GM23338 (cell line): ENCODE results near the gene KCNAB1. TPM values are rescaled to one million over a fixed set of nuclear protein-coding genes. Genes with fewer than 3 reads are reported as not detected.

ENCODE experiments used
- ATAC-seq: fragments of 200-7000 bp; cut with Tn5 transposase; 3 replicates; pipeline ENCODE4 v1.9.1; 2020
- DNase-seq: peaks from one replicate; pipeline ENCODE4 v3.0.0-alpha.2; 2015; ENCODE audit warnings: low spot score
- H2AFZ ChIP-seq: fragments of 200-600 bp; sonication (generic); 2 replicates; pipeline ENCODE4 v1.8.0; 2016; ENCODE audit warnings: antibody characterized with exemption, mild to moderate bottlenecking, moderate library complexity
- H3F3A ChIP-seq: fragments of 200-600 bp; sonication (generic); replicated peaks from 2 replicates; pipeline ENCODE4 v1.8.0; 2017; ENCODE audit warnings: antibody characterized with exemption, mixed run types, low read depth
- H3K27ac ChIP-seq: fragments of 200-600 bp; sonication (generic); 2 replicates; pipeline ENCODE4 v1.6.1; 2016; ENCODE audit warnings: low read depth
- H3K27me3 ChIP-seq: fragments of 200-600 bp; sonication (generic); 2 replicates; pipeline ENCODE4 v1.8.0; 2016; ENCODE audit warnings: mild to moderate bottlenecking, mixed run types, moderate library complexity; ENCODE audit not compliant: insufficient read depth
- H3K36me3 ChIP-seq: fragments of 200-600 bp; sonication (generic); 2 replicates; pipeline ENCODE4 v1.8.0; 2016; ENCODE audit warnings: mild to moderate bottlenecking; ENCODE audit not compliant: insufficient read depth
- H3K4me1 ChIP-seq: fragments of 200-600 bp; sonication (generic); 2 replicates; pipeline ENCODE4 v1.8.0; 2016; ENCODE audit warnings: mild to moderate bottlenecking, moderate library complexity; ENCODE audit not compliant: insufficient read depth
- H3K4me2 ChIP-seq: fragments of 200-600 bp; sonication (generic); 2 replicates; pipeline ENCODE4 v1.7.1; 2017; ENCODE audit warnings: mixed run types
- H3K4me3 ChIP-seq: fragments of 200-600 bp; sonication (generic); 2 replicates; pipeline ENCODE4 v1.6.1; 2016; ENCODE audit warnings: mixed run types
- H3K79me2 ChIP-seq: fragments of 200-600 bp; sonication (generic); replicated peaks from 2 replicates; pipeline ENCODE4 v1.8.0; 2017; ENCODE audit warnings: mild to moderate bottlenecking; ENCODE audit not compliant: insufficient read depth
- H3K9me2 ChIP-seq: fragments of 200-600 bp; sonication (generic); 2 replicates; pipeline ENCODE4 v1.8.0; 2017; ENCODE audit not compliant: insufficient read depth
- H4K20me1 ChIP-seq: fragments of 200-600 bp; sonication (generic); replicated peaks from 2 replicates; pipeline ENCODE4 v1.8.0; 2017; ENCODE audit warnings: mild to moderate bottlenecking; ENCODE audit not compliant: insufficient read depth
- H3K27ac Mint-ChIP-seq: 2 replicates; pipeline ENCODE4 v1.8.0; 2020; ENCODE audit warnings: inconsistent platforms, mild to moderate bottlenecking, moderate library complexity, mixed read lengths
- H3K27me3 Mint-ChIP-seq: 3 replicates; pipeline ENCODE4 v1.8.0; 2022; ENCODE audit warnings: low read depth, mild to moderate bottlenecking, moderate library complexity, mixed read lengths, inconsistent platforms; ENCODE audit not compliant: insufficient read depth, poor library complexity
- H3K36me3 Mint-ChIP-seq: 3 replicates; pipeline ENCODE4 v1.8.0; 2021; ENCODE audit warnings: low read depth, mild to moderate bottlenecking, inconsistent platforms, moderate library complexity, mixed read lengths
- H3K4me1 Mint-ChIP-seq: 3 replicates; pipeline ENCODE4 v1.8.0; 2020; ENCODE audit warnings: mild to moderate bottlenecking, inconsistent platforms, mixed read lengths
- H3K4me3 Mint-ChIP-seq: 3 replicates; pipeline ENCODE4 v1.8.0; 2021; ENCODE audit warnings: moderate library complexity, mild to moderate bottlenecking, inconsistent platforms, mixed read lengths
- H3K9me3 Mint-ChIP-seq: 3 replicates; pipeline ENCODE4 v1.8.0; 2020; ENCODE audit warnings: moderate library complexity, mild to moderate bottlenecking, inconsistent platforms, mixed read lengths
- CREB1 ChIP-seq: fragments of 250-450 bp; sonication (Bioruptor Pico); IDR thresholded peaks from 2 replicates; pipeline ENCODE4 v1.5.0; 2020; ENCODE audit warnings: low read depth, mild to moderate bottlenecking, moderate library complexity
- EZH2 ChIP-seq: fragments of 200-600 bp; sonication (generic); IDR thresholded peaks from one replicate; pipeline ENCODE4 v1.8.0; 2017; ENCODE audit warnings: antibody characterized with exemption, mild to moderate bottlenecking, low read depth; ENCODE audit not compliant: unreplicated experiment
- EZH2phosphoT487 ChIP-seq: fragments of 200-600 bp; sonication (generic); IDR thresholded peaks from one replicate; pipeline ENCODE4 v1.8.1; 2018; ENCODE audit warnings: antibody characterized with exemption; ENCODE audit not compliant: unreplicated experiment
- JUNB ChIP-seq: IDR thresholded peaks from one replicate; pipeline ENCODE4 v1.6.1; 2016; ENCODE audit warnings: antibody characterized with exemption; ENCODE audit not compliant: unreplicated experiment
- NANOG ChIP-seq: IDR thresholded peaks from 2 replicates; pipeline ENCODE4 v1.6.1; 2016; ENCODE audit warnings: antibody characterized with exemption, borderline replicate concordance
- POLR2AphosphoS5 ChIP-seq: IDR thresholded peaks from 2 replicates; pipeline ENCODE4 v1.6.1; 2016; ENCODE audit warnings: antibody characterized with exemption, low read depth
- STAT1 ChIP-seq: IDR thresholded peaks from one replicate; pipeline ENCODE4 v1.6.1; 2016; ENCODE audit warnings: antibody characterized with exemption; ENCODE audit not compliant: unreplicated experiment
- ZNF114 ChIP-seq: fragments of 250-450 bp; sonication (Bioruptor Pico); IDR thresholded peaks from 2 replicates; pipeline ENCODE4 v1.5.0; 2020; ENCODE audit warnings: mild to moderate bottlenecking, moderate library complexity
- ZNF331 ChIP-seq: fragments of 250-450 bp; sonication (Bioruptor Pico); IDR thresholded peaks from 2 replicates; pipeline ENCODE4 v1.5.0; 2020; ENCODE audit warnings: low read depth, mild to moderate bottlenecking, moderate library complexity
- polyA plus RNA-seq: library from polyadenylated mRNA; unstranded; fragments of >200 nt; fragmentation: Nextera tagmentation; extraction: Ambion mirVana; gene quantifications from 2 replicates; pipeline ENCODE4 v1.2.1, GENCODE V29; 2016
- total RNA-seq: library from RNA; depleted of rRNA; stranded (reverse); fragments of >200 nt; shearing (Covaris generic); gene quantifications from 2 replicates; pipeline ENCODE4 v1.2.3, GENCODE V29; 2014
- TF ChIP-seq, protein P1 (sequence below), 2 experiments: fragments of 200-600 bp in 1 of 2; sonication (generic) in 1 of 2; conservative IDR thresholded peaks; 2 replicates each; pipeline versions ENCODE4 v1.5.1 to v1.6.1; 2016 to 2017; ENCODE audit warnings: antibody characterized with exemption in 2 of 2, low read depth in 2 of 2, mild to moderate bottlenecking in 2 of 2, moderate library complexity in 1 of 2
- TF ChIP-seq, protein P2 (sequence below): fragments of 250-450 bp; sonication (Bioruptor Pico); IDR thresholded peaks from 2 replicates; pipeline ENCODE4 v1.5.0; 2020; ENCODE audit warnings: mild to moderate bottlenecking, moderate library complexity
- TF ChIP-seq, protein P3 (sequence below): IDR thresholded peaks from 2 replicates; pipeline ENCODE4 v1.6.1; 2016; ENCODE audit warnings: antibody characterized with exemption
- TF ChIP-seq, protein P4 (sequence below): IDR thresholded peaks from one replicate; pipeline ENCODE4 v1.6.1; 2018; ENCODE audit warnings: antibody characterized with exemption; ENCODE audit not compliant: unreplicated experiment

The KCNAB1 gene
- total and polyA plus RNA-seq, 2 experiments from 2014 or later, result 0.69 to 2.6 TPM

DNA sequence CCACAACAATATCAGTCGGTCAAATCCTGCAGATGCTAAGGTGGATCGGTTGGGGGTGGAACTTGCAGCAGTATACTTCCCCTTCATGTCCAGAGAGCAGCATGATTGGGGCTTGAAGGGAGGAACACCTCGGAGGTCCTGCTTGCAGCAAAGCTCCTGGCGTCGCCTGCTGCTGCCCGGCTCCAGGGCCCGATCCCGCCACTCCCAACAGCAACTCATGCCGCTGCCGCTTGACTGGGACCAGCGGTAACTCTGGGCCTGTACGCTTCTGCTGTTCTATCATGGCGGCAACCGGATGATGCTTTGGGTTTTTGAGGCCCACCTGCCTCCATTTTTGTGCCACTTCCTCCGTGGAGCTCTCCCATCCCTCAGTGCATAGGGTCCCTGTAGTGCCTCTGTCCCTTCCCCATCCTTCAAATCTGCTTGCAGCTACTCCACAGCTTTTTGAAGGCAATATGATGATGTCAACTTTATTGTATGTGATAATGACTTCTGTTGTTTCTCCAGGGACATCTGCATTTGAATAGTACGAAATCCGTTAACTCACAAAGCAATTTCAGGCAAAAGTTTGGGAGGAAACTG is 56.3 kb downstream of the KCNAB1 start:
- H3K27me3 Mint-ChIP-seq, result peaks cover 2% of the 10 kb centered on the region
- no peak overlapping the region for H3K4me3 Mint-ChIP-seq
- Histone ChIP-seq H3K27me3 (no peaks in the 10 kb centered on the region), H3K36me3 (no peaks in the 10 kb centered on the region), H3K4me1 (no peaks in the 10 kb centered on the region), H2AFZ (no peak overlapping the region), H3K27ac (no peak overlapping the region), H4K20me1 (no peaks in the 10 kb centered on the region), H3K79me2 (no peaks in the 10 kb centered on the region), H3K4me3 (no peak overlapping the region), H3K4me2 (no peak overlapping the region), H3K9me2 (no peaks in the 10 kb centered on the region; the same call in 1 of the 2 replicates), H3F3A (no peaks in the 10 kb centered on the region)
- no peak overlapping the region for H3K27ac Mint-ChIP-seq
- H3K9me3 Mint-ChIP-seq, result no peaks in the 10 kb centered on the region
- no peaks in the 10 kb centered on the region for H3K36me3 Mint-ChIP-seq
- ATAC-seq (no peak), DNase-seq (no peak)
- TF ChIP-seq EZH2phosphoT487, result no peak
- TF ChIP-seq EZH2, result no peak
- no peak for TF ChIP-seq NANOG
- TF ChIP-seq STAT1, result no peak
- no peak for TF ChIP-seq POLR2AphosphoS5
- TF ChIP-seq, protein P1, sequence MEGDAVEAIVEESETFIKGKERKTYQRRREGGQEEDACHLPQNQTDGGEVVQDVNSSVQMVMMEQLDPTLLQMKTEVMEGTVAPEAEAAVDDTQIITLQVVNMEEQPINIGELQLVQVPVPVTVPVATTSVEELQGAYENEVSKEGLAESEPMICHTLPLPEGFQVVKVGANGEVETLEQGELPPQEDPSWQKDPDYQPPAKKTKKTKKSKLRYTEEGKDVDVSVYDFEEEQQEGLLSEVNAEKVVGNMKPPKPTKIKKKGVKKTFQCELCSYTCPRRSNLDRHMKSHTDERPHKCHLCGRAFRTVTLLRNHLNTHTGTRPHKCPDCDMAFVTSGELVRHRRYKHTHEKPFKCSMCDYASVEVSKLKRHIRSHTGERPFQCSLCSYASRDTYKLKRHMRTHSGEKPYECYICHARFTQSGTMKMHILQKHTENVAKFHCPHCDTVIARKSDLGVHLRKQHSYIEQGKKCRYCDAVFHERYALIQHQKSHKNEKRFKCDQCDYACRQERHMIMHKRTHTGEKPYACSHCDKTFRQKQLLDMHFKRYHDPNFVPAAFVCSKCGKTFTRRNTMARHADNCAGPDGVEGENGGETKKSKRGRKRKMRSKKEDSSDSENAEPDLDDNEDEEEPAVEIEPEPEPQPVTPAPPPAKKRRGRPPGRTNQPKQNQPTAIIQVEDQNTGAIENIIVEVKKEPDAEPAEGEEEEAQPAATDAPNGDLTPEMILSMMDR (conservative IDR thresholded peaks at IDR 0.05; ENCODE audit: low read depth in 2 of 2), result no peak
- TF ChIP-seq, protein P2, sequence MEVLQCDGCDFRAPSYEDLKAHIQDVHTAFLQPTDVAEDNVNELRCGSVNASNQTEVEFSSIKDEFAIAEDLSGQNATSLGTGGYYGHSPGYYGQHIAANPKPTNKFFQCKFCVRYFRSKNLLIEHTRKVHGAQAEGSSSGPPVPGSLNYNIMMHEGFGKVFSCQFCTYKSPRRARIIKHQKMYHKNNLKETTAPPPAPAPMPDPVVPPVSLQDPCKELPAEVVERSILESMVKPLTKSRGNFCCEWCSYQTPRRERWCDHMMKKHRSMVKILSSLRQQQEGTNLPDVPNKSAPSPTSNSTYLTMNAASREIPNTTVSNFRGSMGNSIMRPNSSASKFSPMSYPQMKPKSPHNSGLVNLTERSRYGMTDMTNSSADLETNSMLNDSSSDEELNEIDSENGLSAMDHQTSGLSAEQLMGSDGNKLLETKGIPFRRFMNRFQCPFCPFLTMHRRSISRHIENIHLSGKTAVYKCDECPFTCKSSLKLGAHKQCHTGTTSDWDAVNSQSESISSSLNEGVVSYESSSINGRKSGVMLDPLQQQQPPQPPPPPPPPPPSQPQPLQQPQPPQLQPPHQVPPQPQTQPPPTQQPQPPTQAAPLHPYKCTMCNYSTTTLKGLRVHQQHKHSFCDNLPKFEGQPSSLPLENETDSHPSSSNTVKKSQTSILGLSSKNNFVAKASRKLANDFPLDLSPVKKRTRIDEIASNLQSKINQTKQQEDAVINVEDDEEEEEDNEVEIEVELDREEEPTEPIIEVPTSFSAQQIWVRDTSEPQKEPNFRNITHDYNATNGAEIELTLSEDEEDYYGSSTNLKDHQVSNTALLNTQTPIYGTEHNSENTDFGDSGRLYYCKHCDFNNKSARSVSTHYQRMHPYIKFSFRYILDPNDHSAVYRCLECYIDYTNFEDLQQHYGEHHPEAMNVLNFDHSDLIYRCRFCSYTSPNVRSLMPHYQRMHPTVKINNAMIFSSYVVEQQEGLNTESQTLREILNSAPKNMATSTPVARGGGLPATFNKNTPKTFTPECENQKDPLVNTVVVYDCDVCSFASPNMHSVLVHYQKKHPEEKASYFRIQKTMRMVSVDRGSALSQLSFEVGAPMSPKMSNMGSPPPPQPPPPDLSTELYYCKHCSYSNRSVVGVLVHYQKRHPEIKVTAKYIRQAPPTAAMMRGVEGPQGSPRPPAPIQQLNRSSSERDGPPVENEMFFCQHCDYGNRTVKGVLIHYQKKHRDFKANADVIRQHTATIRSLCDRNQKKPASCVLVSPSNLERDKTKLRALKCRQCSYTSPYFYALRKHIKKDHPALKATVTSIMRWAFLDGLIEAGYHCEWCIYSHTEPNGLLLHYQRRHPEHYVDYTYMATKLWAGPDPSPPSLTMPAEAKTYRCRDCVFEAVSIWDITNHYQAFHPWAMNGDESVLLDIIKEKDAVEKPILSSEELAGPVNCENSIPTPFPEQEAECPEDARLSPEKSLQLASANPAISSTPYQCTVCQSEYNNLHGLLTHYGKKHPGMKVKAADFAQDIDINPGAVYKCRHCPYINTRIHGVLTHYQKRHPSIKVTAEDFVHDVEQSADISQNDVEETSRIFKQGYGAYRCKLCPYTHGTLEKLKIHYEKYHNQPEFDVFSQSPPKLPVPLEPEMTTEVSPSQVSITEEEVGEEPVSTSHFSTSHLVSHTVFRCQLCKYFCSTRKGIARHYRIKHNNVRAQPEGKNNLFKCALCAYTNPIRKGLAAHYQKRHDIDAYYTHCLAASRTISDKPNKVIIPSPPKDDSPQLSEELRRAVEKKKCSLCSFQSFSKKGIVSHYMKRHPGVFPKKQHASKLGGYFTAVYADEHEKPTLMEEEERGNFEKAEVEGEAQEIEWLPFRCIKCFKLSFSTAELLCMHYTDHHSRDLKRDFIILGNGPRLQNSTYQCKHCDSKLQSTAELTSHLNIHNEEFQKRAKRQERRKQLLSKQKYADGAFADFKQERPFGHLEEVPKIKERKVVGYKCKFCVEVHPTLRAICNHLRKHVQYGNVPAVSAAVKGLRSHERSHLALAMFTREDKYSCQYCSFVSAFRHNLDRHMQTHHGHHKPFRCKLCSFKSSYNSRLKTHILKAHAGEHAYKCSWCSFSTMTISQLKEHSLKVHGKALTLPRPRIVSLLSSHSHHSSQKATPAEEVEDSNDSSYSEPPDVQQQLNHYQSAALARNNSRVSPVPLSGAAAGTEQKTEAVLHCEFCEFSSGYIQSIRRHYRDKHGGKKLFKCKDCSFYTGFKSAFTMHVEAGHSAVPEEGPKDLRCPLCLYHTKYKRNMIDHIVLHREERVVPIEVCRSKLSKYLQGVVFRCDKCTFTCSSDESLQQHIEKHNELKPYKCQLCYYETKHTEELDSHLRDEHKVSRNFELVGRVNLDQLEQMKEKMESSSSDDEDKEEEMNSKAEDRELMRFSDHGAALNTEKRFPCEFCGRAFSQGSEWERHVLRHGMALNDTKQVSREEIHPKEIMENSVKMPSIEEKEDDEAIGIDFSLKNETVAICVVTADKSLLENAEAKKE, result no peak
- TF ChIP-seq CREB1, result no peak
- no peak for TF ChIP-seq ZNF114 (CRISPR knock-in tag)
- TF ChIP-seq, protein P3, sequence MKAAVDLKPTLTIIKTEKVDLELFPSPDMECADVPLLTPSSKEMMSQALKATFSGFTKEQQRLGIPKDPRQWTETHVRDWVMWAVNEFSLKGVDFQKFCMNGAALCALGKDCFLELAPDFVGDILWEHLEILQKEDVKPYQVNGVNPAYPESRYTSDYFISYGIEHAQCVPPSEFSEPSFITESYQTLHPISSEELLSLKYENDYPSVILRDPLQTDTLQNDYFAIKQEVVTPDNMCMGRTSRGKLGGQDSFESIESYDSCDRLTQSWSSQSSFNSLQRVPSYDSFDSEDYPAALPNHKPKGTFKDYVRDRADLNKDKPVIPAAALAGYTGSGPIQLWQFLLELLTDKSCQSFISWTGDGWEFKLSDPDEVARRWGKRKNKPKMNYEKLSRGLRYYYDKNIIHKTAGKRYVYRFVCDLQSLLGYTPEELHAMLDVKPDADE, result no peak
- no peak for TF ChIP-seq ZNF331 (CRISPR knock-in tag)
- TF ChIP-seq, protein P4, sequence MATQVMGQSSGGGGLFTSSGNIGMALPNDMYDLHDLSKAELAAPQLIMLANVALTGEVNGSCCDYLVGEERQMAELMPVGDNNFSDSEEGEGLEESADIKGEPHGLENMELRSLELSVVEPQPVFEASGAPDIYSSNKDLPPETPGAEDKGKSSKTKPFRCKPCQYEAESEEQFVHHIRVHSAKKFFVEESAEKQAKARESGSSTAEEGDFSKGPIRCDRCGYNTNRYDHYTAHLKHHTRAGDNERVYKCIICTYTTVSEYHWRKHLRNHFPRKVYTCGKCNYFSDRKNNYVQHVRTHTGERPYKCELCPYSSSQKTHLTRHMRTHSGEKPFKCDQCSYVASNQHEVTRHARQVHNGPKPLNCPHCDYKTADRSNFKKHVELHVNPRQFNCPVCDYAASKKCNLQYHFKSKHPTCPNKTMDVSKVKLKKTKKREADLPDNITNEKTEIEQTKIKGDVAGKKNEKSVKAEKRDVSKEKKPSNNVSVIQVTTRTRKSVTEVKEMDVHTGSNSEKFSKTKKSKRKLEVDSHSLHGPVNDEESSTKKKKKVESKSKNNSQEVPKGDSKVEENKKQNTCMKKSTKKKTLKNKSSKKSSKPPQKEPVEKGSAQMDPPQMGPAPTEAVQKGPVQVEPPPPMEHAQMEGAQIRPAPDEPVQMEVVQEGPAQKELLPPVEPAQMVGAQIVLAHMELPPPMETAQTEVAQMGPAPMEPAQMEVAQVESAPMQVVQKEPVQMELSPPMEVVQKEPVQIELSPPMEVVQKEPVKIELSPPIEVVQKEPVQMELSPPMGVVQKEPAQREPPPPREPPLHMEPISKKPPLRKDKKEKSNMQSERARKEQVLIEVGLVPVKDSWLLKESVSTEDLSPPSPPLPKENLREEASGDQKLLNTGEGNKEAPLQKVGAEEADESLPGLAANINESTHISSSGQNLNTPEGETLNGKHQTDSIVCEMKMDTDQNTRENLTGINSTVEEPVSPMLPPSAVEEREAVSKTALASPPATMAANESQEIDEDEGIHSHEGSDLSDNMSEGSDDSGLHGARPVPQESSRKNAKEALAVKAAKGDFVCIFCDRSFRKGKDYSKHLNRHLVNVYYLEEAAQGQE, result no peak
- no peak for TF ChIP-seq JUNB
- peaks cover 4% of the 10 kb centered on the region; the same call in 1 of the 3 replicates for H3K4me1 Mint-ChIP-seq
